ENCODE data around the gene ANKRD42.
A peak's percentile ranks its signal among the peaks of the same experiment; 100 is the strongest.

Gene ANKRD42

GRCh38 chr11:83193315-83194280, at the start of gene ANKRD42:
Gene ANKRD42, plus strand, starts transcription at chr11:83193712. Its CDS starts 959 bp downstream, at chr11:83194671.
- peak; percentile 78 for DNase-seq (ENCODE audit: low read depth, low spot score)

GRCh38 chr11:83147895-83148294, 45.6 kb upstream of the ANKRD42 start:
- no peak overlapping the region for H3K27ac ChIP-seq
- no peak for DNase-seq (ENCODE audit: low read depth, low spot score)

More at GRCh38 chr11:83193315-83194280, at the start of gene ANKRD42:
- peak within 1 kb of the TSS; percentile 76 for H3K27ac ChIP-seq

- H3K27ac ChIP-seq: no peak overlapping the region
- no peak for DNase-seq (ENCODE audit: low read depth, low spot score)
Measured at GRCh38 chr11:83150450-83150849, 43.1 kb upstream of the ANKRD42 start.

GRCh38 chr11:83151274-83151977, 42.1 kb upstream of the ANKRD42 start:
- DNase-seq (ENCODE audit: low read depth, low spot score): no peak

GRCh38 chr11:83152264-83152663, 41.2 kb upstream of the ANKRD42 start:
- DNase-seq (ENCODE audit: low read depth, low spot score): no peak
- H3K27ac ChIP-seq: peak overlapping the region; percentile 38

More at GRCh38 chr11:83151274-83151977, 42.1 kb upstream of the ANKRD42 start:
- peak overlapping the region; percentile 38 for H3K27ac ChIP-seq

- no peak overlapping the region for H3K27ac ChIP-seq
- no peak for DNase-seq (ENCODE audit: low read depth, low spot score)
Measured at GRCh38 chr11:83153764-83154163, 39.7 kb upstream of the ANKRD42 start.

- H3K27ac ChIP-seq: peak overlapping the region; percentile 92
- DNase-seq (ENCODE audit: low read depth, low spot score): peak; percentile 99
Measured at GRCh38 chr11:83156144-83156995, 37.1 kb upstream of the ANKRD42 start.

- DNase-seq (ENCODE audit: low read depth, low spot score): no peak
Measured at GRCh38 chr11:83156996-83157593, 36.4 kb upstream of the ANKRD42 start, which contains the start of gene PCF11. Gene PCF11, plus strand, starts transcription at chr11:83157131. Its CDS starts 309 bp downstream, at chr11:83157440.

GRCh38 chr11:83157594-83158356, 35.7 kb upstream of the ANKRD42 start:
- peak overlapping the region; percentile 92 for H3K27ac ChIP-seq
- DNase-seq (ENCODE audit: low read depth, low spot score): no peak

More at GRCh38 chr11:83156996-83157593, 36.4 kb upstream of the ANKRD42 start, which contains the start of gene PCF11:
- H3K27ac ChIP-seq: peak within 1 kb of the TSS; percentile 92

- peak overlapping the region; percentile 92 for H3K27ac ChIP-seq
- no peak for DNase-seq (ENCODE audit: low read depth, low spot score)
Measured at GRCh38 chr11:83158357-83158786, 35.1 kb upstream of the ANKRD42 start.

- DNase-seq (ENCODE audit: low read depth, low spot score): no peak
- H3K27ac ChIP-seq: peak overlapping the region; percentile 92
Measured at GRCh38 chr11:83158965-83159901, 34.3 kb upstream of the ANKRD42 start.

GRCh38 chr11:83159902-83160865, 33.3 kb upstream of the ANKRD42 start:
- peak overlapping the region; percentile 92 for H3K27ac ChIP-seq
- DNase-seq (ENCODE audit: low read depth, low spot score): peak; percentile 68

- peak overlapping the region; percentile 92 for H3K27ac ChIP-seq
Measured at GRCh38 chr11:83161610-83162199, 31.8 kb upstream of the ANKRD42 start.

GRCh38 chr11:83162377-83162776, 31.1 kb upstream of the ANKRD42 start:
- peak overlapping the region; percentile 92 for H3K27ac ChIP-seq
- no peak for DNase-seq (ENCODE audit: low read depth, low spot score)

More at GRCh38 chr11:83161610-83162199, 31.8 kb upstream of the ANKRD42 start:
- no peak for DNase-seq (ENCODE audit: low read depth, low spot score)

- no peak overlapping the region for H3K27ac ChIP-seq
- DNase-seq (ENCODE audit: low read depth, low spot score): no peak
Measured at GRCh38 chr11:83166193-83166866, 27.2 kb upstream of the ANKRD42 start.

Measured in epithelial cell of prostate (primary cell).